ENCODE measurements around the gene OR51Q1.

DNA sequence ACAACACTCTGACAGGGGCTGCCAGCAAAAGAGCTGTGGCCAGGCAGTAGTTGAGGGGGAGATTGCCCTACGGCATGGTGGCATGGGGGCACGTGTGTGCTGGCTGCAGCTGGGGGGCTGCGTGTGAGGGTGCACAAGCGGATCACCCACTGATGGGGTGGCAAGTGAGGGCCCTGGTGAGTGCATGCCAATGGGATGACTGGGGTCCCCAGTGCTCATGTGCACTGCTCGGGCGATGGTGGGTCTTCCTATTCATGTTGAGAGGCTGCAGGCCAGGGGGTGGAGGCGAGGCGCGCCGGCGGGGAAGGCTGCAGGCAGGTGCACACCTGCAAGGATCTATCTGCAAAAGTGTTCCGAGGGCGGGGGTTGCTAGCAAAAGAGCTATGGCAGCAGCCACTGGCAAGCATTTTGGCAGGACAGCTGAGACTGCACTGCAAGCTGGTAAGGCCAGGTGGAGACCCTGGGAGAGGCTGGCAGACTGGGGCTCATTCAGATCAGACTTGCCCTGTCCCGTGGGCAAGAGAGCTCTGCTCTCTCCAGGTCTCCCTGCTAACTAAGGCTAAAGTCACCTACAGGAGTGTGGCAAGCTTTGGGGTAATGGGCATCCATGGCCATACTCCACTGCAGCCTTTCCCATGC, 39.2 kb downstream of the OR51Q1 start:
- TF ChIP-seq, protein P1, sequence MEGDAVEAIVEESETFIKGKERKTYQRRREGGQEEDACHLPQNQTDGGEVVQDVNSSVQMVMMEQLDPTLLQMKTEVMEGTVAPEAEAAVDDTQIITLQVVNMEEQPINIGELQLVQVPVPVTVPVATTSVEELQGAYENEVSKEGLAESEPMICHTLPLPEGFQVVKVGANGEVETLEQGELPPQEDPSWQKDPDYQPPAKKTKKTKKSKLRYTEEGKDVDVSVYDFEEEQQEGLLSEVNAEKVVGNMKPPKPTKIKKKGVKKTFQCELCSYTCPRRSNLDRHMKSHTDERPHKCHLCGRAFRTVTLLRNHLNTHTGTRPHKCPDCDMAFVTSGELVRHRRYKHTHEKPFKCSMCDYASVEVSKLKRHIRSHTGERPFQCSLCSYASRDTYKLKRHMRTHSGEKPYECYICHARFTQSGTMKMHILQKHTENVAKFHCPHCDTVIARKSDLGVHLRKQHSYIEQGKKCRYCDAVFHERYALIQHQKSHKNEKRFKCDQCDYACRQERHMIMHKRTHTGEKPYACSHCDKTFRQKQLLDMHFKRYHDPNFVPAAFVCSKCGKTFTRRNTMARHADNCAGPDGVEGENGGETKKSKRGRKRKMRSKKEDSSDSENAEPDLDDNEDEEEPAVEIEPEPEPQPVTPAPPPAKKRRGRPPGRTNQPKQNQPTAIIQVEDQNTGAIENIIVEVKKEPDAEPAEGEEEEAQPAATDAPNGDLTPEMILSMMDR (IDR thresholded peaks at IDR 0.05; ENCODE audit: low read depth, low read length): no peak
- TF ChIP-seq EZH2phosphoT487 (IDR thresholded peaks at IDR 0.05; ENCODE audit: low read depth): no peak
